Amniotic epithelial cell (primary cell): Measurements from ENCODE around the gene TIGD4.

ENCODE experiments used
- DNase-seq: peaks from one replicate; pipeline ENCODE4 v3.0.0-alpha.2; 2010; ENCODE audit warnings: low read depth

TIGD4 gene

GRCh38 chr4:152719801-152720556, 59.6 kb downstream of the TIGD4 start:
- DNase-seq, result no peak
